HL-60 (cell line): ENCODE data around the gene MRPS2.

Source experiments
- GABPA ChIP-seq: IDR thresholded peaks from 2 replicates; pipeline ENCODE4 v1.6.1; 2012; ENCODE audit warnings: low read depth
- POLR2AphosphoS5 ChIP-seq: IDR thresholded peaks from 2 replicates; pipeline ENCODE4 v1.6.1; 2012; ENCODE audit warnings: low read depth
- REST ChIP-seq: IDR thresholded peaks from 2 replicates; pipeline ENCODE4 v1.6.1; 2012; ENCODE audit warnings: low read depth; ENCODE audit not compliant: insufficient replicate concordance
- SPI1 ChIP-seq: IDR thresholded peaks from 2 replicates; pipeline ENCODE4 v1.6.1; 2012; ENCODE audit warnings: low read depth, mild to moderate bottlenecking, borderline replicate concordance
- TF ChIP-seq, protein P1 (sequence below): IDR thresholded peaks from one replicate; pipeline ENCODE4 v1.5.1; 2011; ENCODE audit warnings: low read length, control low read depth, inconsistent platforms; ENCODE audit not compliant: insufficient read depth

DNA sequence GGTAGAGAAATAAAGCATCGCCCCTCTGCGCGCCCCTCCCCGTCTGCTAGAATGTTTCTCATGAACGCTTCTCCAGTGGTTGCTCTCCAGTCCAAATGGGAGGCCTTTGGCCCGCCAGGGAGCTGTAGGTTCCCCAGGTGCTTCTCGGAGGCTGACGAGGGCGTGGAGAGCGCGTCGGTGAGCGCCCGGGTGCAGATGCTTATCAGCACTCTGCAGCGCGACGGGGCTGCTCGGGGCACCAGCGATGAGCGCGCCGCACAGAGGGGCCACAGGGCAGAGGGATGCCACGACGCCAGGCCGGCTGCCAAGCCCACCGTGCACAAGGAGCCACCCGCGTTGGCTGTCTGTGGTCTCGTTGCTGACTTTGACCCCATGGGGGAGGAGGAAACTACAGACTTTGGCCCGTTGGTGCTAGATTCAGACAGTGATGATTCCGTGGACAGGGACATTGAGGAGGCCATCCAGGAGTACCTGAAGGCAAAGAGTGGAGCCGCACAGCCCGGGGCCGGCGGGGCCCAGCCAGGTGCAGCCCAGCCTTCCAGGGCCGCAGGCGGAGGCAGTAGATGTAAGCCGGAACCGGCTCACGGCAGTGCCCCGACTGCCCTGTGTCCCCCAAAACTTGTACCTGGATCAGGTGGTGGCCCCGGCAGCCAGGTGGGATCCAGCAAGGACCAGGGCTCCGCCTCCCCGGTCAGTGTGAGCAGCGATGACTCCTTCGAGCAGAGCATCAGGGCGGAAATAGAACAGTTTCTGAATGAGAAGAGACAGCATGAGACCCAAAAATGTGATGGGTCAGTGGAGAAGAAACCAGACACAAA lies 15.8 kb upstream of the MRPS2 start:
- TF ChIP-seq, protein P1, sequence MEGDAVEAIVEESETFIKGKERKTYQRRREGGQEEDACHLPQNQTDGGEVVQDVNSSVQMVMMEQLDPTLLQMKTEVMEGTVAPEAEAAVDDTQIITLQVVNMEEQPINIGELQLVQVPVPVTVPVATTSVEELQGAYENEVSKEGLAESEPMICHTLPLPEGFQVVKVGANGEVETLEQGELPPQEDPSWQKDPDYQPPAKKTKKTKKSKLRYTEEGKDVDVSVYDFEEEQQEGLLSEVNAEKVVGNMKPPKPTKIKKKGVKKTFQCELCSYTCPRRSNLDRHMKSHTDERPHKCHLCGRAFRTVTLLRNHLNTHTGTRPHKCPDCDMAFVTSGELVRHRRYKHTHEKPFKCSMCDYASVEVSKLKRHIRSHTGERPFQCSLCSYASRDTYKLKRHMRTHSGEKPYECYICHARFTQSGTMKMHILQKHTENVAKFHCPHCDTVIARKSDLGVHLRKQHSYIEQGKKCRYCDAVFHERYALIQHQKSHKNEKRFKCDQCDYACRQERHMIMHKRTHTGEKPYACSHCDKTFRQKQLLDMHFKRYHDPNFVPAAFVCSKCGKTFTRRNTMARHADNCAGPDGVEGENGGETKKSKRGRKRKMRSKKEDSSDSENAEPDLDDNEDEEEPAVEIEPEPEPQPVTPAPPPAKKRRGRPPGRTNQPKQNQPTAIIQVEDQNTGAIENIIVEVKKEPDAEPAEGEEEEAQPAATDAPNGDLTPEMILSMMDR = no peak
- TF ChIP-seq REST = no peak
- no peak for TF ChIP-seq POLR2AphosphoS5
- no peak for TF ChIP-seq SPI1
- no peak for TF ChIP-seq GABPA
